SK-N-SH treated with all-trans-retinoic acid at 6 μM for 48 hours (cell line): Measurements from ENCODE around the gene APBB1.
A peak's percentile ranks its signal among the peaks of the same experiment; 100 is the strongest.

Experiments
- ATAC-seq: fragments of 200-7000 bp; cut with Tn5 transposase; 3 replicates; pipeline ENCODE4 v1.9.1; 2020; ENCODE audit warnings: mild to moderate bottlenecking, moderate library complexity
- ARNTL ChIP-seq: fragments of 450-650 bp; formaldehyde crosslinking; IDR thresholded peaks from 2 replicates; pipeline ENCODE4 v1.5.0; 2020; ENCODE audit warnings: low read depth, mild to moderate bottlenecking, moderate library complexity, borderline replicate concordance
- CSDC2 ChIP-seq: fragments of 250-450 bp; sonication (Bioruptor Pico); IDR thresholded peaks from 2 replicates; pipeline ENCODE4 v1.5.0; 2020; ENCODE audit warnings: mild to moderate bottlenecking, moderate library complexity
- CSRNP3 ChIP-seq: fragments of 250-450 bp; sonication (Bioruptor Pico); IDR thresholded peaks from 2 replicates; pipeline ENCODE4 v1.5.1; 2021; ENCODE audit warnings: mild to moderate bottlenecking, moderate library complexity
- ESRRG ChIP-seq: fragments of 250-450 bp; sonication (Bioruptor Pico); IDR thresholded peaks from 2 replicates; pipeline ENCODE4 v1.6.1; 2021; ENCODE audit warnings: mild to moderate bottlenecking
- GLIS3 ChIP-seq: fragments of 250-450 bp; sonication (Bioruptor Pico); IDR thresholded peaks from 2 replicates; pipeline ENCODE4 v1.5.0; 2020; ENCODE audit warnings: mild to moderate bottlenecking, moderate library complexity
- OSR1 ChIP-seq: fragments of 250-450 bp; sonication (Bioruptor Pico); IDR thresholded peaks from 2 replicates; pipeline ENCODE4 v1.8.0; 2022; ENCODE audit warnings: moderate library complexity, mild to moderate bottlenecking, inconsistent platforms
- PATZ1 ChIP-seq: fragments of 250-450 bp; sonication (Bioruptor Pico); IDR thresholded peaks from 2 replicates; pipeline ENCODE4 v1.8.0; 2020; ENCODE audit warnings: mild to moderate bottlenecking, moderate library complexity, borderline replicate concordance
- POU6F1 ChIP-seq: fragments of 250-450 bp; sonication (Bioruptor Pico); IDR thresholded peaks from 2 replicates; pipeline ENCODE4 v1.8.0; 2021; ENCODE audit warnings: low read depth, mild to moderate bottlenecking, moderate library complexity, borderline replicate concordance
- PPARA ChIP-seq: fragments of 250-450 bp; sonication (Bioruptor Pico); IDR thresholded peaks from 2 replicates; pipeline ENCODE4 v1.5.0; 2020; ENCODE audit warnings: mild to moderate bottlenecking, borderline replicate concordance
- RARB ChIP-seq: fragments of 250-450 bp; sonication (Bioruptor Pico); IDR thresholded peaks from 2 replicates; pipeline ENCODE4 v1.8.0; 2021; ENCODE audit warnings: mild to moderate bottlenecking, moderate library complexity
- SNAI2 ChIP-seq: fragments of 250-450 bp; sonication (Bioruptor Pico); IDR thresholded peaks from 2 replicates; pipeline ENCODE4 v1.5.0; 2020; ENCODE audit warnings: mild to moderate bottlenecking, moderate library complexity
- TCF4 ChIP-seq: fragments of 250-450 bp; sonication (Bioruptor Pico); IDR thresholded peaks from 2 replicates; pipeline ENCODE4 v1.8.0; 2021; ENCODE audit warnings: mild to moderate bottlenecking, moderate library complexity, borderline replicate concordance
- TOX ChIP-seq: fragments of 250-450 bp; sonication (Bioruptor Pico); IDR thresholded peaks from 2 replicates; pipeline ENCODE4 v1.8.0; 2021; ENCODE audit warnings: mild to moderate bottlenecking, moderate library complexity, borderline replicate concordance
- TSHZ2 ChIP-seq: fragments of 250-450 bp; sonication (Bioruptor Pico); IDR thresholded peaks from 2 replicates; pipeline ENCODE4 v1.5.0; 2020; ENCODE audit warnings: mild to moderate bottlenecking, moderate library complexity
- ZC3H10 ChIP-seq: fragments of 250-450 bp; sonication (Bioruptor Pico); IDR thresholded peaks from 2 replicates; pipeline ENCODE4 v1.5.1; 2021; ENCODE audit warnings: mild to moderate bottlenecking, moderate library complexity
- ZFP3 ChIP-seq: fragments of 250-450 bp; sonication (Bioruptor Pico); IDR thresholded peaks from 2 replicates; pipeline ENCODE4 v1.5.0; 2020; ENCODE audit warnings: mild to moderate bottlenecking, moderate library complexity
- ZFP30 ChIP-seq: fragments of 450-650 bp; formaldehyde crosslinking; IDR thresholded peaks from 2 replicates; pipeline ENCODE4 v1.5.0; 2022; ENCODE audit warnings: mild to moderate bottlenecking, moderate library complexity
- ZNF565 ChIP-seq: fragments of 450-650 bp; formaldehyde crosslinking; conservative IDR thresholded peaks from 2 replicates; pipeline ENCODE4 v1.5.0; 2020; ENCODE audit warnings: low read depth, mild to moderate bottlenecking, moderate library complexity
- ZNF70 ChIP-seq: fragments of 450-650 bp; formaldehyde crosslinking; IDR thresholded peaks from 2 replicates; pipeline ENCODE4 v1.5.0; 2020; ENCODE audit warnings: mild to moderate bottlenecking, moderate library complexity
- ZNF8 ChIP-seq: fragments of 450-650 bp; formaldehyde crosslinking; IDR thresholded peaks from 2 replicates; pipeline ENCODE4 v1.5.0; 2020; ENCODE audit warnings: mild to moderate bottlenecking, moderate library complexity

The APBB1 gene

GRCh38 chr11:6400431-6401345 lies 18.2 kb downstream of the APBB1 start:
- TF ChIP-seq OSR1 (CRISPR knock-in tag) (no peak), CSDC2 (CRISPR knock-in tag) (no peak), ZC3H10 (CRISPR knock-in tag) (no peak), RARB (CRISPR knock-in tag) (no peak), ARNTL (CRISPR knock-in tag) (no peak), TOX (no peak), SNAI2 (CRISPR knock-in tag) (no peak), CSRNP3 (no peak), PPARA (CRISPR knock-in tag) (no peak), TSHZ2 (no peak)
- ATAC-seq, result no peak

- peak; percentile 46 for ATAC-seq
- TF ChIP-seq POU6F1, result no peak
- no peak for TF ChIP-seq ESRRG (CRISPR knock-in tag)
- no peak for TF ChIP-seq ZFP30
- TF ChIP-seq PPARA (CRISPR knock-in tag), result no peak
- no peak for TF ChIP-seq SNAI2 (CRISPR knock-in tag)
- TF ChIP-seq OSR1 (CRISPR knock-in tag), result no peak
- TF ChIP-seq ZNF70 (CRISPR knock-in tag), result no peak
- no peak for TF ChIP-seq GLIS3 (CRISPR knock-in tag)
- no peak for TF ChIP-seq TCF4 (CRISPR knock-in tag)
- no peak for TF ChIP-seq CSRNP3
- no peak for TF ChIP-seq TSHZ2
- TF ChIP-seq ZNF8, result no peak
Observed at GRCh38 chr11:6397636-6398035, 21.3 kb downstream of the APBB1 start.

GRCh38 chr11:6397156-6397555 lies 21.7 kb downstream of the APBB1 start:
- no peak for TF ChIP-seq CSRNP3
- TF ChIP-seq ARNTL (CRISPR knock-in tag), result no peak
- TF ChIP-seq ZNF565 (CRISPR knock-in tag), result no peak
- no peak for TF ChIP-seq ZC3H10 (CRISPR knock-in tag)
- TF ChIP-seq ZFP30, result no peak
- no peak for TF ChIP-seq POU6F1
- TF ChIP-seq ESRRG (CRISPR knock-in tag), result no peak
- no peak for TF ChIP-seq OSR1 (CRISPR knock-in tag)
- no peak for TF ChIP-seq ZFP3 (CRISPR knock-in tag)
- TF ChIP-seq PATZ1 (CRISPR knock-in tag), result no peak
- TF ChIP-seq TCF4 (CRISPR knock-in tag), result no peak
- ATAC-seq, result no peak
